Psoas muscle (tissue), 8 donors: Measurements from ENCODE around the gene LDB3. TPM values are rescaled to one million over a fixed set of nuclear protein-coding genes. Genes with fewer than 3 reads are reported as not detected.

ENCODE experiments used
- ATAC-seq, 4 donors: fragments of 200-7000 bp; cut with Tn5 transposase; one replicate each; pipeline ENCODE4 v1.9.1; 2020; ENCODE audit warnings: moderate library complexity in 3 of 4, mild to moderate bottlenecking in 2 of 4
- DNase-seq, 2 donors: peaks; one replicate each; pipeline ENCODE4 v3.0.0-alpha.2; 2020
- H3K27ac ChIP-seq: fragments of 200-600 bp; one replicate; pipeline ENCODE4 v1.8.0; 2022
- H3K27me3 ChIP-seq, 3 donors: fragments of 200-600 bp in 1 of 3; one replicate each; pipeline versions ENCODE4 v1.6.1 to v1.8.0; 2013 to 2022; ENCODE audit warnings: low read length in 2 of 3, mild to moderate bottlenecking in 2 of 3, moderate library complexity in 1 of 3; ENCODE audit not compliant: insufficient read depth in 3 of 3
- H3K36me3 ChIP-seq, 2 donors: fragments of 200-600 bp in 1 of 2; one replicate each; pipeline versions ENCODE4 v1.6.1 to v1.8.0; 2013 to 2022; ENCODE audit warnings: low read depth in 1 of 2, mild to moderate bottlenecking in 1 of 2, moderate library complexity in 1 of 2; ENCODE audit not compliant: insufficient read depth in 1 of 2
- H3K4me1 ChIP-seq: fragments of 200-600 bp; one replicate; pipeline ENCODE4 v1.8.0; 2022
- H3K4me3 ChIP-seq: fragments of 200-600 bp; one replicate; pipeline ENCODE4 v1.8.0; 2022; ENCODE audit warnings: mild to moderate bottlenecking
- H3K9me3 ChIP-seq: fragments of 200-600 bp; one replicate; pipeline ENCODE4 v1.8.0; 2022
- WGBS, 3 donors: extraction: QIAGEN DNeasy Blood & Tissue Kit; methylation state at CpG; one replicate each; pipeline versions ENCODE4 v1.1.6 to v1.1.7; 2013; 5-methylcytosine and 5-hydroxymethylcytosine counted together
- intact Hi-C, 2 donors: fragments of 100-400 bp; cut with DNase I; formaldehyde crosslinking; loops; one replicate each; pipeline versions ENCODE4 v1.11.0 to v1.14.2; 2022
- polyA plus RNA-seq, 3 donors: library from polyadenylated mRNA; stranded (reverse); fragments of 200-250 nt; gene quantifications; one replicate each; pipeline ENCODE4 v1.2.3, GENCODE V29; 2013
- total RNA-seq, 4 donors: library from RNA; stranded (reverse); fragmentation: NEBNext Ultra II Directional in 2 of 4; extraction: Animal tissue kit (Norgen Biotek cat#: 25700) in 2 of 4; gene quantifications; one replicate each; pipeline versions ENCODE4 v1.2.1 to v1.2.4, GENCODE V29; 2021 to 2023
- TF ChIP-seq, protein P1 (sequence below): fragments of 200-600 bp; IDR thresholded peaks from one replicate; pipeline ENCODE4 v1.8.0; 2022; ENCODE audit warnings: antibody characterized with exemption
- donor health status: healthy with polysubstance abuse.
- donor health status: DM: no; HTN: no; CAD: no; lungs with moderate emphysema.
- donor health status: Bipolar disorder and iron deficiency.
- donor health status: healthy.
- donor health status: DM: yes; HTN: yes; CAD: no.
- donor health status: DM: no; HTN: no; CAD: no.
- donor health status: DM: no; HTN: no; CAD: no.
- donor health status: DM: yes; HTN: yes; CAD: no.

Gene LDB3
- total and polyA plus RNA-seq, 7 donors, result 108 to 2,187 (median 615) TPM

DNA sequence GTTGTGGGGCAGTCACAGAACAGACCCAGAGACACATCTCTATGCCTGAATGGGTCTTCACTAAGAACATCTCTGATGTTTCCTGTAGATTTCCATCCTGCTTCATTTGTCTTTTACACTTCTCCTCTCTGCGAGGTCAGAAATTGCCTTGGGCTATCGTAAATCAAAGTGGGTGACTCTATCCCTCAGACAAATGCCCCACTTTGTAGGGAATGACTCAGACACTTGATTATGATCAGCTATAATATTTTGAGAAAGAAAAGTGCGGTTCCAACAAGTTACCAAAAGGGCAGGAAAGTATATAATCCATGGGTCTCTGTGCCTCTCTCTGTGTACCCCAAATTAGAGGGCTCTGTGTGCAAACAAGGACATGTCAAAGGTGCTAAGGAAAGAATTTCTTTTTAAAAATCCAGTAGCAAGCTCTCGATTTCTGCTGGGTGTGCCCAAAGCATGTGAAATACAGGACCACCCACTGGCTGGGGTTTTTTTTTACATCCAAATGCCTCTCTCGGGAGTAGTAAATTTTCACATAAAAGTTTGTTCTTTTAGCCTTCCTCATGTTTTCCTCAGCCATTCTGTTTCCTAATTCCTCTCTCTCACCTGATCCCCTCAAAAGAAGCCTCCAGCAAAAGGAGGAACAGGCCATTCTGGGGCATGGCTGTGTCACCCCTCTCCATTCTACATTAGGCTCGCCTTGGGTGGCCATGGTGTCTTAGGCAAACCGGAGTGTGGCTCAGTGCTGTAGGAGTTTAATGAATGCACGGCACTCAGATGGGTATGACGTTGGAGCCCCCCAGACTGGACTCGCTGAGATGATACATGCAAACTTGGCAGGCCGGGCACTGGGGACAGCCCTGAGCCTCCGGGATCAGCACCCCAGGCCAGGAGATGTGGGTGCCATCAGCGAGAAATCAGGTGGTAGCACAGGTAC is 20.3 kb upstream of the LDB3 start:
- ATAC-seq, result no peak
- H3K27me3 ChIP-seq, result no peaks in the 10 kb centered on the region
- TF ChIP-seq, protein P1, sequence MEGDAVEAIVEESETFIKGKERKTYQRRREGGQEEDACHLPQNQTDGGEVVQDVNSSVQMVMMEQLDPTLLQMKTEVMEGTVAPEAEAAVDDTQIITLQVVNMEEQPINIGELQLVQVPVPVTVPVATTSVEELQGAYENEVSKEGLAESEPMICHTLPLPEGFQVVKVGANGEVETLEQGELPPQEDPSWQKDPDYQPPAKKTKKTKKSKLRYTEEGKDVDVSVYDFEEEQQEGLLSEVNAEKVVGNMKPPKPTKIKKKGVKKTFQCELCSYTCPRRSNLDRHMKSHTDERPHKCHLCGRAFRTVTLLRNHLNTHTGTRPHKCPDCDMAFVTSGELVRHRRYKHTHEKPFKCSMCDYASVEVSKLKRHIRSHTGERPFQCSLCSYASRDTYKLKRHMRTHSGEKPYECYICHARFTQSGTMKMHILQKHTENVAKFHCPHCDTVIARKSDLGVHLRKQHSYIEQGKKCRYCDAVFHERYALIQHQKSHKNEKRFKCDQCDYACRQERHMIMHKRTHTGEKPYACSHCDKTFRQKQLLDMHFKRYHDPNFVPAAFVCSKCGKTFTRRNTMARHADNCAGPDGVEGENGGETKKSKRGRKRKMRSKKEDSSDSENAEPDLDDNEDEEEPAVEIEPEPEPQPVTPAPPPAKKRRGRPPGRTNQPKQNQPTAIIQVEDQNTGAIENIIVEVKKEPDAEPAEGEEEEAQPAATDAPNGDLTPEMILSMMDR, result no peak
- H3K4me1 ChIP-seq, result peaks cover 25% of the 10 kb centered on the region
- no peaks in the 10 kb centered on the region for H3K9me3 ChIP-seq
- no peak for DNase-seq
- H3K4me3 ChIP-seq, result no peak overlapping the region
- intact Hi-C loops, result no loop called here
- H3K36me3 ChIP-seq, result no peaks in the 10 kb centered on the region
- WGBS, 3 donors, result 82 to 84% (median 83%) methylated on average over 13 of the region's 13 CpGs
- H3K27ac ChIP-seq, result no peak overlapping the region

DNA sequence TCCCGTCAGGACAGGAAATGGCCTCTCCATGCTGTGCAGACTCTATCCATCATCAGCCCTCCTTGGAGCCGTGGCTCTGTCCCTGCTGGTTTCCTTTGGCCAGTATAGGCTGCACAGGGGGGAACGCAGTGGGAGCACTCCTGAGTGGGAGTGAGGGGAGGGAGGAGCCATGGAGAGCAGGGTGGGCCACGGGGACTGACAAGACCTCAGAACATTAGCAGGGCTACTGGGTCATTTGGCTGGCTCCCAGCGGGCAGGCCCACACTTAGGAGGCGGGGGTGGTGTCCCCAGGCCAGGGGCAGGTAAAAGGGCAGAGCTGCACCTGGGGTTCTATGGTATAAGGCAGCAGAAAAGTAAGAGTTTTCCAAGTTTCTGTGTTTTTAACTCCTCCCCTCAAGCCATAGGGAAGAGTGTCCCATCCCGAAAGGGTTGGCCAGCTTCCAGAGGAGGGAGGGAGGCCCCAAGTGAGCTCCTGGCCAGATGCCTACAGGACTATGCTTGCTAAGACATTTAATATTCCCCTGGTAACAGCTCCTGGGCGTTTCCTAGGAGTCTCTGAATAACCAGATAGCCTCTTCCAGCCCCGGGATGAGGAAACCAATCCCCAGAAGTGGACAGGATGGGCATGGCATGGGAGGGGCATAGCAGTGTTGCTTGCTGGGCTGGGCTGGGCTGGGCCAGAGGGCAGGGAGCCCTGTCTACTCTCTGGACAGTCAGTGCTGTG is 19.4 kb upstream of the LDB3 start:
- whole genome bisulfite sequencing, 3 donors, result 42 to 48% (median 43%) methylated on average over 9 of the region's 9 CpGs
- ATAC-seq (peak; percentile 60 to 97 (median 92)), DNase-seq (peak; percentile 77 to 90)
- Histone ChIP-seq H3K9me3 (no peaks in the 10 kb centered on the region), H3K4me1 (peaks cover 19% of the 10 kb centered on the region), H3K36me3 (no peaks in the 10 kb centered on the region), H3K4me3 (no peak overlapping the region), H3K27me3 (no peaks in the 10 kb centered on the region), H3K27ac (peak overlapping the region; percentile 24)
- TF ChIP-seq, protein P1, result no peak
- intact Hi-C loops, result no loop called here

DNA sequence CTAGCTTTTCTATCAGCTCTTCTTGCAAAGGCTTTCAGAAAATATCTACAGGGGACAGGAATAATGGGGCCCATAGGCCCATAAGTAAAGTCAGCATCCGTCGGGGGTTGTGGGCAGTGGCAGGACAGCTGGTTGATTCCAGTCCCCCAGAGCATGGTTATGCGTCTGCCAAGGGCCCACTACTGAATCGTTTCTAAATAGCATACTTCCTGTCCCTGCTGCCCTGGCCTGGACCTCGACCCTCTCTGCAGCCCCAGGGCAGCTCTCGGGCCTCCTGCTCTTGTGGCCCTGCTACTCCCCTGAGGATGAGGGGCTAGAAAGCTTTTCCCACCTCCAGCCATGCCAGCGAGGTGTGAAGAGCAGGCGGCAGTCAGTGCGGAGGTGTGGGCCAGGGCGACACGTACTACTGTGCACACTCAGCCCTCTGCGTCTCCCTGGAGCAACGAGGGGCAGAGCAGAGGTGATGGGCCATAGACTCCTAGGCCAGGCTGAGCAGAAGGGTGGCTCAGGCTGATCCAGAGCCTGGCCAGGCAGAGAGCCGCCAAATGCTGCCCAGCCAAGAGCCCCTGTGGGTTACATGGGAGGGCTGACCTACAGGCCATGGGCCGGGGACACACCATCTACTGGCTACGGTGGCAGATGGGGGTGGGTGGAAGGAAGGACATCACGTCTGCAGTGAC is 18.7 kb upstream of the LDB3 start:
- H3K27me3 ChIP-seq, result no peaks in the 10 kb centered on the region
- TF ChIP-seq, protein P1, result no peak
- ATAC-seq (peak in 3 of 4 donors; percentile 4 to 9 (median 5)), DNase-seq (no peak)
- H3K27ac ChIP-seq, result peak overlapping the region; percentile 24
- no peak overlapping the region for H3K4me3 ChIP-seq
- no peaks in the 10 kb centered on the region for H3K36me3 ChIP-seq
- peaks cover 19% of the 10 kb centered on the region for H3K4me1 ChIP-seq
- no peaks in the 10 kb centered on the region for H3K9me3 ChIP-seq
- 49 to 64% (median 63%) methylated on average over 17 of the region's 17 CpGs for WGBS, 3 donors
- intact Hi-C loops, result no loop called here

DNA sequence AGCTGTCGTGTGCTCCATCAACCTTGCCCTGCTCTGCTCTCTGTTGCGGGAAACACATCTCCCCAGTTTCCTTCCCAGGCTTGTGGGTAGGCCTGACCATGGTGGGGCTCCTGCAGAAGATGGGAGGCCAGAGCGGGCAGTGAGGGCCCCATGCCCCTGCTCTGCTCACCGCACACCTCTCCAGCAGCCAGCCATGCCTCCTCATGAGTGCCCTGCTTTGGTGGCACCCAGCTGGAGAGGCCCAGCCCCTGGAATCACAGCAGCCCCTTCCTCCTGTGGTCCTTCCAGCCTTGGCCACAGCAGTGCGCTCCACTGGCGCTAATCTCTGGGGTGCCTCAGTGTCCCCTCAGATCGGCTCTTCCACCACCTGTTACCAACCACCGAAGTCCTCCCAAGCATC is 18.2 kb upstream of the LDB3 start:
- 87 to 93% (median 88%) methylated on average over 6 to 8 of the region's 8 CpGs for WGBS, 3 donors
- intact Hi-C loops, result no loop called here
- Histone ChIP-seq H3K4me3 (no peak overlapping the region), H3K27ac (no peak overlapping the region), H3K9me3 (no peaks in the 10 kb centered on the region), H3K27me3 (no peaks in the 10 kb centered on the region), H3K4me1 (peaks cover 19% of the 10 kb centered on the region), H3K36me3 (no peaks in the 10 kb centered on the region)
- no peak for ATAC-seq
- TF ChIP-seq, protein P1, result no peak
- no peak for DNase-seq
